ENCODE measurements around the gene ALOX5AP.

ALOX5AP gene

GRCh38 chr13:30770929-30771328, 35.6 kb downstream of the ALOX5AP start:
- FAIRE-seq: no peak

- no peak for FAIRE-seq
Observed at GRCh38 chr13:30773561-30773960, 38.2 kb downstream of the ALOX5AP start.

- FAIRE-seq: no peak
Observed at GRCh38 chr13:30774214-30774730, 38.9 kb downstream of the ALOX5AP start.

GRCh38 chr13:30776661-30777060, 41.3 kb downstream of the ALOX5AP start:
- no peak for FAIRE-seq

- FAIRE-seq: no peak
Observed at GRCh38 chr13:30779016-30779415, 43.7 kb downstream of the ALOX5AP start.

- no peak for FAIRE-seq
Observed at GRCh38 chr13:30779608-30780007, 44.3 kb downstream of the ALOX5AP start.

- FAIRE-seq: no peak
Observed at GRCh38 chr13:30780338-30780981, 45.1 kb downstream of the ALOX5AP start.

- no peak for FAIRE-seq
Observed at GRCh38 chr13:30785191-30785850, 50.0 kb downstream of the ALOX5AP start.

GRCh38 chr13:30786648-30787047, 51.3 kb downstream of the ALOX5AP start:
- no peak for FAIRE-seq

- FAIRE-seq: no peak
Observed at GRCh38 chr13:30787738-30788525, 52.6 kb downstream of the ALOX5AP start.

GRCh38 chr13:30789166-30789862, 54.0 kb downstream of the ALOX5AP start:
- FAIRE-seq: no peak

- no peak for FAIRE-seq
Observed at GRCh38 chr13:30790592-30790991, 55.2 kb downstream of the ALOX5AP start.

GRCh38 chr13:30791354-30792001, 56.1 kb downstream of the ALOX5AP start:
- FAIRE-seq: no peak

- no peak for FAIRE-seq
Observed at GRCh38 chr13:30792285-30793000, 57.1 kb downstream of the ALOX5AP start.

GRCh38 chr13:30796132-30796572, 60.8 kb downstream of the ALOX5AP start:
- no peak for FAIRE-seq

- FAIRE-seq: no peak
Observed at GRCh38 chr13:30796631-30797601, 61.6 kb downstream of the ALOX5AP start.

- FAIRE-seq: no peak
Observed at GRCh38 chr13:30797847-30798535, 62.6 kb downstream of the ALOX5AP start.

GRCh38 chr13:30798776-30799355, 63.5 kb downstream of the ALOX5AP start:
- FAIRE-seq: no peak

- no peak for FAIRE-seq
Observed at GRCh38 chr13:30799356-30799824, 64.0 kb downstream of the ALOX5AP start.

Data from colon (tissue), 2 donors.